Measurements from ENCODE around the gene EMB.
A peak's percentile ranks its signal among the peaks of the same experiment; 100 is the strongest.
"Not testable (repeated sequence)": the region's sequence is repeated elsewhere in the genome, so short reads cannot be mapped to it uniquely, and the experiment has no call there.

The EMB gene, protein sequence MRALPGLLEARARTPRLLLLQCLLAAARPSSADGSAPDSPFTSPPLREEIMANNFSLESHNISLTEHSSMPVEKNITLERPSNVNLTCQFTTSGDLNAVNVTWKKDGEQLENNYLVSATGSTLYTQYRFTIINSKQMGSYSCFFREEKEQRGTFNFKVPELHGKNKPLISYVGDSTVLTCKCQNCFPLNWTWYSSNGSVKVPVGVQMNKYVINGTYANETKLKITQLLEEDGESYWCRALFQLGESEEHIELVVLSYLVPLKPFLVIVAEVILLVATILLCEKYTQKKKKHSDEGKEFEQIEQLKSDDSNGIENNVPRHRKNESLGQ

DNA sequence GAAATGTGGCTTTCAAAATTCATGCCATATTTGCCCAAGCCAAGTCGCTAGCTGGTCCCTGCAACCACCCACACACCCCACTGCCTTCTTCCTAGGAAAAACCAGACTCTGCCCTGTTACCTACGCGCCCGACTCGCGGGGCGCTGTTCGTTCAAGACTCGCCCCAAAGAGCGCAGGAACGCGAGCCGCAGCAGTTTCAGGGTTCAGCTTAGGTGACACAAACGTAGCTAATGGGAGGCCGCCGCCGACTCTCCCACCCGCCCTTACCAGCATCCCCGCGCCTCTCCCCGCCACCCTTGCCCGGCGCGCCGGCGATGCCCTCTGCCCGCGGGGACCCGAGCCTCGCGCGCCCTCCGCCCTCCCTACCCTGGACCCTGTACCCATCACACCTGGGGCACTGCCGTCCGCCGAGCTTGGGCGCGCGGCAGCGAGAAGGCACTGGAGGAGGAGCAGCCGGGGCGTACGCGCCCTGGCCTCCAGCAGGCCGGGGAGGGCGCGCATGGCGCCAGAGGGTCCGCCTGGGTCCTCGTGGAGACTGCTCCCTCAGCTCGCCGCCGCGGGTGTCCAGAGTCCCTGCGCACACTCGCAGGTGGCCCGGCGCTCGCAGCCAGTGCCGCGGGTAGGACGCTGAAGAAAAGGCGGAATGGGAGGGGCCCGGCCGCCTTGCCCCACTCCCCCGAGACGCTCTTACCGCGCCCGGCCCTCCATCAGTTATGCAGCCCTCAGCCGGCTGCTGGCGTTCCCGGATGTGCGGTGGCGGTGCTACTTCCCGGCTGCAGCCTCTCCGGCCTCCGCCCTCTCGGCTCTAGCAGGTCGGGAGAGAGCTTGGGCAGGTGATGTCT is at the start of gene EMB:
TSS of gene EMB (minus strand) at position 638 of the 842 bp plus-strand sequence. CDS start at position 501, 137 bp downstream.
- DNase-seq (ENCODE audit: low spot score) = peak; percentile 42

DNA sequence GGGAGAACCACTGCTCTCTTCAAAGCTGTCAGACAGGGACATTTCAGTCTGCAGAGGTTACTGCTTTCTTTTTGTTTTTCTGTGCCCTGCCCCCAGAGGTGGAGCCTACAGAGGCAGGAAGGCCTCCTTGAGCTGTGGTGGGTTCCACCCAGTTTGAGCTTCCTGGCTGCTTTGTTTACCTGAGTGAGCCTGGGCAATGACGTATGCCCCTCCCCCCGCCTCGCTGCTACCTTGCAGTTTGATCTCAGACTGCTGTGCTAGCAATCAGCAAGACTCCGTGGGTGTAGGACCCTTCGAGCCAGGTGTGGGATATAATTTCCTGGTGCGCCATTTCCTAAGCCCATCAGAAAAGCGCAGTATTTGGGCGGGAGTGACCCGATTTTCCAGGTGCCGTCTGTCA is 48.4 kb upstream of the EMB start:
- not testable (repeated sequence) for DNase-seq (ENCODE audit: low spot score)

DNA sequence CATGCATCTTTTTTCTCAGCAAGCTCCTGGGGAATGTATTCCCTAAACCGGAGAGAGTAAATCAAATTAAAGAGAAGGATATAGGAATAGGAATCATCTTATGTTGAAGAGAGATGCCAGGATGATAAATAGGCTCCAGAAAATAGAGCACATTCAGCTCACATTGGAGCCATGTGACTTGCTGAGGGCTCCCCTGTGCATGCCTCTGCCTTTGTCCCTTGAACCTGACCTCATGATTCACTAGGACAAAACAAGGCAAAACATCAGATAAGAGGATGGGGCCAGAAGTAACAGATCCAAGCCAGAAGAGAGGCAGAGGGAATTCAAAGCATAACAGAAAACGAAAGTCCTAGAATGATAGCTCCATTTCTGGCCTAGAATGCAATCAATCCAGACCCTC is 37.7 kb upstream of the EMB start:
- not testable (repeated sequence) for DNase-seq (ENCODE audit: low spot score)

DNA sequence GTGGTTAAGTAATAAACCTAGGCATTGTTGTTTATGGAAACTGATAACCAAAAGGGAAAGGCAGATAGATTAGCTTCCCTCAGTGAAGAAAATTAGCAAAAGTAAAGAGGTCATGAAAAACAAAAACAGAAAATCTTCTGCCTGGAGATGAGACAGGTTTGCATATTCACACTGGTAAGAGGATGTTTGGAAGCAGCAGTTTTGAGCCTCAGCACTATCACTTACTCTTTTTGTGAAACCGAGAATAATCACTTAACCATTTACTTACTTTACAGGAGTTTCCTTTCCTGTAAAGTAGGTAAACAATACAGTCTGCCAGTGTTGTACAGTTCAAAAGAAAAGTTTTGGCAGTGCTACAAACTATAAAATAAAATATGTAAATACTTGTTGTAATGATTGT is 35.5 kb upstream of the EMB start:
- DNase-seq (ENCODE audit: low spot score) = no peak

DNA sequence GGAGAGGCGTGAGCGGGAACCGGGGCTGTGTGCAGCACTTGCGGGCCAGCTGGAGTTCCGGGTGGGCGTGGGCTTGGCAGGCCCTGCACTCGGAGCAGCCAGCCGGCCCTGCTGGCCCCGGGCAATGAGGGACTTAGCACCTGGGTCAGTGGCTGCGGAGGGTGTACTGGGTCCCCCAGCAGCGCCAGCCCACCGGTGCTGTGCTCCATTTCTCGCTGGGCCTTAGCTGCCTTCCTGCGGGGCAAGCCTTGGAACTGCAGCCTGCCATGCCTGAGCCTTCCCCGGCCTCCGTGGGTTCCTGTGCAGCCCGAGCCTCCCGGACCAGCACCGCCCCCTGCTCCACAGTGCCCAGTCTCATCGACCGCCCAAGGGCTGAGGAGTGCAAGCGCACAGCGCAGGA is 23.9 kb upstream of the EMB start:
- not testable (repeated sequence) for DNase-seq (ENCODE audit: low spot score)

DNA sequence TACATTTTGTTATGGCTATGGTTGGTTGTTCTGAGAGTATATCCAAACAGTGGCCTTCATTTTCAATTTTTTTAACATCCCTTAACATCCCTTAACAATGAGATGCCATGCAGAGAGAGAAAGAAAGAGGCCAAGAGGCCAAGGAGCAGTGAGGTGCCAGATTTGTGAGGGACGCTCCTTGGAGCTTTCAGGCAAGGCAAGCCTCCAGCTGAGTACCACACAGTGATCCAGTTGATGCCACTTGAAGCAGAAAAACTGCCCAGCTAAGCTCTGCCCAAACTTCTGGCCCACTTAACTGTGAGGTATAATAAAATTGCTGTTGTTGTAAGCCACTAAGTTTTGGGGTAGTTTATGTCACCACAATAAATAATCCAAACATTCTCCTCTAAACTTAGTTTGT is 22.6 kb upstream of the EMB start:
- no peak for DNase-seq (ENCODE audit: low spot score)

DNA sequence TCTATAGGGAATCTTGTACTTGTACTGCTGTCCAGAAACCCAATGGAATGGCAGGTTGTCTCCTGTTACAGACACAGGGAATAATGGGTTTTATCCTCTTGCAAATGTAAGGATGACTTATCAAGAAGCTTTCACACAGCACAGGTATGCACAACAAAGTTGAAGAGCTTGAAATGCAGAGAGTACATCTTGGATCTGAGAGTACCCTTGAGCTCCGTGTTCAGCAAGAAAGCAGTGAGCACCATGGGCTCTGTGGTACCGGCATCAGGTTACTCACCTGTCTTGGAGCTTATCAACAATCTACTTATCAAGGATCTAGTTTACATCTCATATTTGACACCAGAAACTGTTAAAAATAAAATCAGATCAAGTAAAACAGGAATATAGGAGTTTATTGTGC is 22.0 kb upstream of the EMB start:
- no peak for DNase-seq (ENCODE audit: low spot score)

DNA sequence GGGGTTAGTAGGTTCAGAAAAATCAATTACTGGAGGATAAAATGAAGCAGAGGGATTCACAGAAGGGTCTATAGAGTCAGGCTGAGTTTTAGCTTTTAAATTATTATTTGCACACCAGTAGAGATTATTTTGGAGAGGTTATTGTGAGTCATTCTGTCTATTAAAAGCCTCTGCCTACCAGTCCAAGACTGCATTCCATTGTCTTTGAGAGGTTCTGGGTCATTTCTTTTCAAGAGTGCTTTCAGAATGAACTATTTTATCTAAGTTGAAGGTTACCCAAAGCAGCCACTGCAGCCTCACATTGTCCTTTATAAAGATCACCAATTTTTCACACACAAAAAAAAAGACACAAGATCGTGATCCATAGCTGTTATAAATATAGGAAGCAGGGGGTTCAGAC is 21.5 kb upstream of the EMB start:
- not testable (repeated sequence) for DNase-seq (ENCODE audit: low spot score)

DNA sequence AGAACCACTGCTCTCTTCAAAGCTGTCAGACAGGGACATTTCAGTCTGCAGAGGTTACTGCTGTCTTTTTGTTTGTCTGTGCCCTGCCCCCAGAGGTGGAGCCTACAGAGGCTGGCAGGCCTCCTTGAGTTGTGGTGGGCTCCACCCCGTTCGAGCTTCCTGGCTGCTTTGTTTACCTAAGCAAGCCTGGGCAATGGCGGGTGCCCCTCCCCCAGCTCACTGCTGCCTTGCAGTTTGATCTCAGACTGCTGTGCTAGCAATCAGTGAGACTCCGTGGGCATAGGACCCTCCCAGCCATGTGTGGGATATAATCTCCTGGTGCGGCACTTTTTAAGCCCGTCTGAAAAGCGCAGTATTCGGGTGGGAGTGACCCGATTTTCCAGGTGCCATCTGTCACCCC is 17.3 kb upstream of the EMB start:
- DNase-seq (ENCODE audit: low spot score) = not testable (repeated sequence)

DNA sequence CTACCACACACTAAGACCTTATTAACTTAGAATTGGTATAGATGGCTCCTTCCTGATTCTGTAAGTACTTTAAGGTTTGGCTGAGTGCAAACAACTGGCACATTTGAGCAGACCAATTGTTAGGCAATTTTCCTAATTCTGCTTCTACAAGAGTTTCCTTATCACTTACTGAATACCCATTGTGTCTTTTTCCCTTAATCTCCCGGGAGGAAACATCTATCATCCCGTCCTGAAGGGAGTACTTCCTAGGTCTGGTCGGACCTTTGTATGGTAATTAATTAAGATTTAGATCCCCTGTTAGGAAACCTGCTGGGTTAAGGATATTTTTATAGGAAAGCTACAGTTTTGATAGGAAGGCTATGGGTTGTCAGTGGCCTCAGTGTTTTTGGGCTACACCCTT is 8.2 kb upstream of the EMB start:
- not testable (repeated sequence) for DNase-seq (ENCODE audit: low spot score)

DNA sequence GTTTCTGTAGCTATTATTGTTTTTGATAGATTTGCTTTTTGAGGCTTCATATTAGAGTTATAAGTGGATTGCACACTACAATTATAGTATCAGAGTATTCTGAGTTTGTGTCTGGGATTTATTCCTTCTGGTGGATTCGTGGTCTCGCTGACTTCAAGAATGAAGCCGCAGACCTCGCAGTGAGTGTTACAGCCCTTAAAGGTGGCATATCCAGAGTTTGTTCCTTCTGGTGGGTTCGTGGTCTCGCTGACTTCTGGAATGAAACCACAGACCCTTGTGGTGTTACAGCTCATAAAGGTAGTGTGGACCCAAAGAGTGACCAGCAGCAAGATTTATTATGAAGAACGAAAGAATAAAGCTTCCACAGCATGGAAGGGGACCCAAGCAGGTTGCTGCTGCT is 6.9 kb upstream of the EMB start:
- DNase-seq (ENCODE audit: low spot score) = no peak

DNA sequence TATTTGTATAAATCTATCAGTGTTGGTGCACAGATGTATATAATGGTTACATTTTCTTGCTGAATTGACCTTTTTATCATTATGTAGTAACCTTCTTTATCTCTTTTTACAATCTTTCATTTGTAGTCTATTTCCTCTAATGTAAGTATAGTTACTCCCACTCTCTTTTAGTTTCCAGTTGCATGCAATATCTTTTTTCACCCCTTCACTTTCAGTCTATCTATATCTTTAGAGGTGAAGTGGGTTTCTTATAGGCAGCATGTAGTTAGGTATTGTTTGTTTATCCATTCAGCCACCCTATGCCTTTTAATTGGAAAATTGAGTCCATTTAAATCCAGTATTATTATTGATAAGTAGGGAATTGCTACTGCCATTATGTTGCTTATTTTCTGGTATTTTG is 6.1 kb upstream of the EMB start:
- no peak for DNase-seq (ENCODE audit: low spot score)

DNA sequence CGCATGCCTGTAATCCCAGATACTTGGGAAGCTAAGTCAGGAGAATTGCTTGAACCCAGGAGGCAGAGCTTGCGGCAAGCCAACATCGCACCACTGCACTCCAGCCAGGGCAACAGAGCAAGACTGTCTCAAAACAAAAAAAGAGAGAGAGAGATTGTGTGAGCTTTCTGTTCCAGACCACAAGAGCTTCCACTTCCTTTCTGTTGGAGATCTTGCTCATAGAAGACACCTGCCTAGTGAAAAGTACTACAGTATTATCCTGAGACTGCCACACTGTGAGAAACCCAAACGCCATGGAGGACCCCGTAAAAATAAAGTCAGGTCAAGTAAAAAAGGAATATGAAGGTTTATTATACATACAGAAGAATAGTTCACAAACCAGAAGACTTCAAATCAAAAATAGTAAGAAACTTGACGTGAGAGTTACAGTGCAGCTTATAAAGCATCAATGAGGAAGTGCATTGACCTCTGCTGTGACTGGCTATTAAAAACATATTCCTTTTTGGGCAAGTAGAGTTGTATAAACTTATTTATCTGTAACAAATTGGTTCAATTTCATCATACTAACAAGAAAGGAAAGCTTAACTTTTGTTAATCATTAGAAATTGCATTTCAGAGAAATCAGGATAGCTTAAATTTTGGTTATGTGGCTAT is 4.3 kb upstream of the EMB start:
- DNase-seq (ENCODE audit: low spot score) = no peak

DNA sequence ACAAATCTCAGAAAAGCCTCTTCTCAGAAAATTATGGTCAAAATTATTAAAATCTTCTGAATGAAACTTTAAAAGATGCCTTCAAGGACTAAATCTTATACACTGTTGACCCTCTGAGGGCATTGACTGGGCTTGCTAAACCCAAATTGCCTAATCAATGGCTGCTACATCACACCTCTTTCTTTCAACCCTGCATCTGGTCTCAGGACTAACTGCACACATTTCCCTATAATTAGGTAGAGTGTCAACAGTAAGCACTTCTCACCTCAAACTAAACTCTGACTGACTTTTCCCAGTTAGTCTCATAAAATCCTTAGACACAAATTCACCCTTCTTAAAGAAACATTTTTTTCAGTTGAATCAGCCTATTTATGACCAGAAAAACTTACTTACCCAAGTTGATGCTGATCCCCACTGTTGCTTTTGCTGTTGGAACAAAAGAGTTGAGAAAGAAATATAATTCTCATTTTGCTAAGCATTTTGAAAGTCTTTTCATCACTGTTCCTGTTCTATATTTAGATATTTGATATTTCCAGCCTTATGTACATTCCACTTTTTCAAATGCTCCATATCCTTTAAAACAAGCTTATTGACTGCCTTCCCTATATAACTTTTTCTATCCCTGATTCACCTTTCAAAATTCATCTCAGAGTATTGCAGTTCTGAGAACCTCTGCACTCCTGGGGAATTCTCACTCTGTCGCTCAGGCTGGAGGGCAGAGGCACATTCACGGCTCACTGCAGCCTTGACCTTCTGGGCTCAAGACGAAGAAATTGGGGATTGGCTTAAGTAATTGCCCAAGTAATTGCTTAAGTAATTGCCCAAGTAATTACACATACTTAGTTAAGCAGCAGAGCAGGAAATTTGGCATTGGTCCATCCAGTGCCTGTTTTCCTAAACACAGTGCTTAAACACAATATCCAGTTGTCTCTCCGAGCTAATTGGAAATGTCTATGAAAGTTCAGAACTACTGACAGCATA is 1.8 kb upstream of the EMB start:
- not testable (repeated sequence) for DNase-seq (ENCODE audit: low spot score)

DNA sequence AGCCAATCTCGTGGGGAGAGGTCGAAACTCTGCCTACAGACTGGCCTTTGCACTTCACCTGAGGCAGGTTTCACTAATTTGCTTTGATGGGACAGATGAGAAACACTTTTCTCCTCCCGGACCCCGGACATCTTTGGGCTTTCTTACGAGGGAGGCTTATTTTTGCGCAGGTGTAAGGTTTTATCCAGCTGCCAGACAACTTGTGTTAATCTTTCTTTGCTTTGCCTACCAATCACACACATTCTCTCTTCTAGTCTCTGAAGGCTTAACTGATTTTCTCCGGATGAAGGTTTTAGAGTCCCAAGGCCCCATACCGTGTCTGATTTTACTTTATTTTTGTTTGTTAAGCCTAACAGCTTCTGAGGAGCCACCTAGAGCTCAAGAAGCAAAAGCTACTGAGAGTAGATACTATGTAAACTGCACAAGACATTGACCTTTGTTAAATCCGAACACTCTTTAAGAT is 436 bp upstream of the EMB start:
- DNase-seq (ENCODE audit: low spot score) = no peak

DNA sequence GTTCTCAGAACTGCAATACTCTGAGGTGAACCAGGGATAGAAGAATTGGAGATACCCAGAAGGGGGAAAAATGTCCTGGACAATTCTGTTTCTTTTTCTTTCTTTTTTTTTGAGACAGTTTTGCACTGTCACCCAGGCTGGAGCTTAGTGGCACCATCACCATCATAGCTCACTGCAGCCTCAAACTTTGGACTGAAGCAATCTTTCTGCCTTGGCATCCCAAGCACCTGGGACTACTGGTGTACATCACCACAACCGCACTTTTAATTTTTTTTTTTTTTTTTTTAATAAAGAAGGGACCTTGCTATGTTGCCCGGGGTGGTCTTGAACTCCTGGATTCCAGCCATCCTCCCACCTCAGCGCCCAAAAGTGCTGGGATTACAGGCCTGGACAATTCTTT is 1.9 kb downstream of the EMB start:
- DNase-seq (ENCODE audit: low spot score) = no peak

DNA sequence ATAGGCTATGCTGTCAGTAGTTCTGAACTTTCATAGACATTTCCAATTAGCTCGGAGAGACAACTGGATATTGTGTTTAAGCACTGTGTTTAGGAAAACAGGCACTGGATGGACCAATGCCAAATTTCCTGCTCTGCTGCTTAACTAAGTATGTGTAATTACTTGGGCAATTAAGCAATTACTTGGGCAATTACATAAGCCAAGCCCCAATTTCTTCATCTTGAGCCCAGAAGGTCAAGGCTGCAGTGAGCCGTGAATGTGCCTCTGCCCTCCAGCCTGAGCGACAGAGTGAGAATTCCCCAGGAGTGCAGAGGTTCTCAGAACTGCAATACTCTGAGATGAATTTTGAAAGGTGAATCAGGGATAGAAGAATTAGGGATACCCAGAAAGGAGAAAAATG is 3.0 kb downstream of the EMB start:
- DNase-seq (ENCODE audit: low spot score) = not testable (repeated sequence)

DNA sequence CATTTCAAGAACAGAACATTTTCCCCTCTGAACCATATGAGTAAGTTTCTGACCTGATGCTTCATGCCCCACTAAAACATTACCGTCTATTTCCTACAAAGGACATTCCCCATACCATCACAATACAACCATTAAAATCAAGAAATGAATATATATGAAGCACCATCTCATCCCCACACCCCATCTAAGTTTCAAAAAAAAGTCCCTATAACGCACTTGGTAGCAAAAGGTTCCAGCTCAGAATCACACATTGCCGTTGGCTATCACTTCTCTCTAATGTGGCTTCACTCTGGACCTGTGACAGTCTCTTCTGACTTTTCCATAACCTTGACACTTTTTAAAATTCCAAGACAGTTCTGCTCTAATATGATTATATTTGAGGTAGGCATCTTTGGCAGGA is 5.9 kb downstream of the EMB start:
- no peak for DNase-seq (ENCODE audit: low spot score)

DNA sequence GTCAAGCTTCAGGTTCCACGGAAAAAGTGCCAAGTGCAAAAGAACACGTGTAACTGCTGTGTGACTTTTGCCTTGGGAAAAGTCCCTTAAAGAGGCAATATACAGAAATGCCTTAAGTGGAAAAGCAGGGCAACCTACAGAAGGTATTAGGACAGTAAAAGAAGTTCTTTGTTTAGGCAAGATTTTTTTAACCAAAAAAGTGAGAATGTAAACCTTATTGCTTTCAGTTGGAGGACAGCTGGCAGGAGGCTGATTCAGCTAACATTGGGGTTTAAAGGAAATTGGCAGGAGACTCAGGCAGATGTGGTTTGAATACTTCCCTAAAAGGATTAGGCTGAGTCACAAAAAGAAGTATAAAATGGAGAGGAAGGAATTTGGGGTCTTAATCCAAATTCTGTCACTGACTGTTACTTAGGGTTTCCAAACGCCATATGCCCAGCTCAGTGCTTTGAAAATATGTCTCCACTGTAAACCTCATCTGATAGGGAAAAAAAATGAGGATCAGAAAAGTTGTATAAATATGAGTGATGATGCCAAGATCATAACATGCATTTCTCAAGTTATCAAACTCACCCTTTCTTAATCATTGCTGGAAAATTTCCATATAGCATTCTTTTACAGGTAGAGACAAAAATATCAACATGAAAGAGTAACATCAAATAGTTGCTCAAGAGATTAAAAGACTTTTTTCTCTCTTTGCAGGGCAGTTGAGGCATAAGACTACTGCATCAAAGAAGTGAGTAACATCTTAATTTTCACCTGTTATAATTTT is 9.8 kb downstream of the EMB start:
- DNase-seq (ENCODE audit: low spot score) = not testable (repeated sequence)

DNA sequence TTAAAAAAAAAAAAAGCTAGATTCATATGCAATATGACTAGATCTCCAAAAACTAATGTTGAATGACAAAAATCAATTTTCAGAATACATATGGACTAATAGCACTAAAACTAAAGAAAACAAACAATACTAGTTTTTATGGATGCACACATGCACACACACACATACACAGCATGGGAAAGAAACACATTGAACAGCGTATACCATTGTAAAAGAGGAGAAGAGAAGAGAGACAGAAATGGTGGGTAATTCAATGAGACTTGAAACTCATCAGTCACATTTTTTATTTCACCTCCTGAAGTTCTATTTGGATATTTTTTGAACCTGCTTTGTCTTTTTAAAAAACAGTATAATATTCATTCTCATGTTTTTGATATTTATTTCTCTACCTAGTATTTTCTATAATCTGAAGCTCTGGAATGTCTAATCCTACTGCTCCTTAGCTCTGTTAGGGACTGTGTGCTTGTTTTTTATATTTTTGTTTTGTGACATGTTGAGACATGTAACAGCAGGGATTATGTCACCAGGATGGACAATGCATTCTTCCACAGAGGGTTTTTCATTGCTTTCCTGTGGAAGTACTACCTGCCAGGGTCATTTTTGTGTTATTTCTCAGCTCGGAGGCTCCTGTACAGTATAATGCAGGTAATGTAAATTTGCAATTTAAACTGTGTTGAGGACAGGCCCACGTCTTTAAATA is 17.8 kb downstream of the EMB start:
- not testable (repeated sequence) for DNase-seq (ENCODE audit: low spot score)
